Heart left ventricle (tissue), 16 donors: ENCODE data around the gene FKBP6. TPM values are rescaled to one million over a fixed set of nuclear protein-coding genes. Genes with fewer than 3 reads are reported as not detected.
"Not testable (repeated sequence)": the region's sequence is repeated elsewhere in the genome, so short reads cannot be mapped to it uniquely, and the experiment has no call there.

ENCODE experiments used
- ATAC-seq, 4 donors: fragments of 200-7000 bp; cut with Tn5 transposase; one replicate each; pipeline ENCODE4 v1.9.1; 2020 to 2022; ENCODE audit warnings: moderate library complexity in 4 of 4, mild to moderate bottlenecking in 3 of 4, moderate number of reproducible peaks in 1 of 4
- DNase-seq, 5 donors: peaks; one replicate each; pipeline ENCODE4 v3.0.0-alpha.2; 2020
- H3K27ac ChIP-seq, 12 donors: fragments of 200-600 bp; sonication (generic) in 4 of 12; one replicate each; pipeline versions ENCODE4 v1.5.0 to v1.8.0; 2016 to 2022; ENCODE audit warnings: mild to moderate bottlenecking in 2 of 12
- H3K27me3 ChIP-seq, 9 donors: fragments of 200-600 bp; sonication (generic) in 2 of 9; one replicate each; pipeline versions ENCODE4 v1.5.1 to v1.8.0; 2016 to 2022; ENCODE audit warnings: mild to moderate bottlenecking in 3 of 9
- H3K36me3 ChIP-seq, 9 donors: fragments of 200-600 bp; sonication (generic) in 2 of 9; one replicate each; pipeline versions ENCODE4 v1.5.0 to v1.8.0; 2018 to 2022; ENCODE audit warnings: mild to moderate bottlenecking in 2 of 9
- H3K4me1 ChIP-seq, 12 donors: fragments of 200-600 bp; sonication (generic) in 4 of 12; one replicate each; pipeline versions ENCODE4 v1.5.0 to v1.8.0; 2016 to 2022; ENCODE audit warnings: mild to moderate bottlenecking in 3 of 12
- H3K4me3 ChIP-seq, 12 donors: fragments of 200-600 bp; sonication (generic) in 4 of 12; one replicate each; pipeline versions ENCODE4 v1.5.0 to v1.8.0; 2017 to 2022; ENCODE audit warnings: mild to moderate bottlenecking in 9 of 12, moderate library complexity in 4 of 12
- H3K9me3 ChIP-seq, 12 donors: fragments of 200-600 bp; sonication (generic) in 4 of 12; one replicate each; pipeline versions ENCODE4 v1.5.0 to v1.8.0; 2016 to 2022; ENCODE audit warnings: mild to moderate bottlenecking in 1 of 12
- POLR2A ChIP-seq, 2 donors: fragments of 450-650 bp; IDR thresholded peaks; one replicate each; pipeline ENCODE4 v1.6.1; 2017; ENCODE audit warnings: antibody characterized with exemption in 2 of 2, mild to moderate bottlenecking in 2 of 2, moderate library complexity in 2 of 2
- WGBS, 4 donors: extraction: QIAGEN DNeasy Blood & Tissue Kit in 2 of 4; methylation state at CpG; one replicate each; pipeline versions ENCODE4 v1.1.5 to v1.1.7; 2013 to 2018; 5-methylcytosine and 5-hydroxymethylcytosine counted together
- intact Hi-C, 10 donors: fragments of 100-400 bp; cut with DNase I; formaldehyde crosslinking; loops; one replicate each; pipeline versions ENCODE4 v1.11.1 to v1.14.2; 2022
- polyA plus RNA-seq, 2 donors: library from polyadenylated mRNA; stranded (reverse); fragments of 200-250 nt; gene quantifications; one replicate each; pipeline ENCODE4 v1.2.3, GENCODE V29; 2013
- total RNA-seq, 9 donors: library from RNA; depleted of rRNA in 2 of 9; stranded (reverse); fragments of >200 nt in 2 of 9; fragmentation: NEBNext Ultra II Directional in 3 of 9; extraction: Animal tissue kit (Norgen Biotek cat#: 25700) in 3 of 9; gene quantifications; one replicate each; pipeline versions ENCODE4 v1.1.0 to v1.2.4, GENCODE V29; 2016 to 2023
- TF ChIP-seq, protein P1 (sequence below), 12 donors: fragments of 200-600 bp; sonication (generic) in 4 of 12; IDR thresholded peaks; one replicate each; pipeline versions ENCODE4 v1.5.0 to v1.8.0; 2018 to 2022; ENCODE audit warnings: antibody characterized with exemption in 12 of 12, mild to moderate bottlenecking in 5 of 12
- donor health status: ischemic (EF 13 %, LVEDD 7.1; RV severe dilation, severe dysfunction).
- donor health status: healthy with polysubstance abuse.
- donor health status: DM: no; HTN: yes; CAD: no.
- donor health status: DM: no; HTN: no; CAD: no.
- donor health status: ischemic (EF 25% LVEDD 6.9; RV normal size, moderate dysfunction).
- donor health status: ischemic (EF 25% LVEDD 5.7; RV mildly dilated, moderate dysfunction).
- donor health status: healthy.
- donor health status: DM: yes; HTN: yes; CAD: no.
- donor health status: ischemic (EF 35%, LVEDD 5.7; RV mildly dilated, moderate dysfunction).
- donor health status: nonischemic (EF 11% LVEDD 7.7; RV severe dilation, severe dysfunction).
- donor health status: DM: yes; HTN: yes; CAD: no.
- donor health status: PGD.
- donor health status: ischemic (EF 29% LVEDD 5.4; RV normal size, mild dysfunction).
- donor health status: nonischemic (EF 23%, LVEDD 6.1; RV moderate dilation, normal function).

Gene FKBP6
- total and polyA plus RNA-seq, 11 donors: not detected

- DNase-seq (no peak), ATAC-seq (no peak)
- H3K27ac ChIP-seq: no peak overlapping the region
- no peaks in the 10 kb centered on the region for H3K36me3 ChIP-seq
- no peaks in the 10 kb centered on the region for H3K9me3 ChIP-seq
- intact Hi-C loops: no loop called here
- no peak overlapping the region for H3K4me3 ChIP-seq
- H3K27me3 ChIP-seq: no peaks in the 10 kb centered on the region
- peaks cover 0 to 15% (median 3%) of the 10 kb centered on the region in 12 donors for H3K4me1 ChIP-seq
- WGBS, 4 donors: 78 to 84% (median 81%) methylated on average over 11 of the region's 11 CpGs
- TF ChIP-seq POLR2A (IDR thresholded peaks at IDR 0.05): no peak
- TF ChIP-seq, protein P1, sequence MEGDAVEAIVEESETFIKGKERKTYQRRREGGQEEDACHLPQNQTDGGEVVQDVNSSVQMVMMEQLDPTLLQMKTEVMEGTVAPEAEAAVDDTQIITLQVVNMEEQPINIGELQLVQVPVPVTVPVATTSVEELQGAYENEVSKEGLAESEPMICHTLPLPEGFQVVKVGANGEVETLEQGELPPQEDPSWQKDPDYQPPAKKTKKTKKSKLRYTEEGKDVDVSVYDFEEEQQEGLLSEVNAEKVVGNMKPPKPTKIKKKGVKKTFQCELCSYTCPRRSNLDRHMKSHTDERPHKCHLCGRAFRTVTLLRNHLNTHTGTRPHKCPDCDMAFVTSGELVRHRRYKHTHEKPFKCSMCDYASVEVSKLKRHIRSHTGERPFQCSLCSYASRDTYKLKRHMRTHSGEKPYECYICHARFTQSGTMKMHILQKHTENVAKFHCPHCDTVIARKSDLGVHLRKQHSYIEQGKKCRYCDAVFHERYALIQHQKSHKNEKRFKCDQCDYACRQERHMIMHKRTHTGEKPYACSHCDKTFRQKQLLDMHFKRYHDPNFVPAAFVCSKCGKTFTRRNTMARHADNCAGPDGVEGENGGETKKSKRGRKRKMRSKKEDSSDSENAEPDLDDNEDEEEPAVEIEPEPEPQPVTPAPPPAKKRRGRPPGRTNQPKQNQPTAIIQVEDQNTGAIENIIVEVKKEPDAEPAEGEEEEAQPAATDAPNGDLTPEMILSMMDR (IDR thresholded peaks at IDR 0.05): no peak
Measured at GRCh38 chr7:73359306-73359705, 31.3 kb downstream of the FKBP6 start.

- H3K4me3 ChIP-seq: no peak overlapping the region
- 87 to 95% (median 93%) methylated on average over 13 of the region's 13 CpGs for WGBS, 4 donors
- H3K9me3 ChIP-seq: no peaks in the 10 kb centered on the region
- no peak for DNase-seq
- no peak for TF ChIP-seq POLR2A (IDR thresholded peaks at IDR 0.05)
- TF ChIP-seq, protein P1 (IDR thresholded peaks at IDR 0.05): no peak
- no peaks in the 10 kb centered on the region for H3K27me3 ChIP-seq
- H3K36me3 ChIP-seq: no peaks in the 10 kb centered on the region
- intact Hi-C loops: no loop called here
- no peak overlapping the region for H3K27ac ChIP-seq
- peaks cover 0 to 15% (median 3%) of the 10 kb centered on the region in 12 donors for H3K4me1 ChIP-seq
- no peak for ATAC-seq
Measured at GRCh38 chr7:73359746-73360375, 31.9 kb downstream of the FKBP6 start.

DNA sequence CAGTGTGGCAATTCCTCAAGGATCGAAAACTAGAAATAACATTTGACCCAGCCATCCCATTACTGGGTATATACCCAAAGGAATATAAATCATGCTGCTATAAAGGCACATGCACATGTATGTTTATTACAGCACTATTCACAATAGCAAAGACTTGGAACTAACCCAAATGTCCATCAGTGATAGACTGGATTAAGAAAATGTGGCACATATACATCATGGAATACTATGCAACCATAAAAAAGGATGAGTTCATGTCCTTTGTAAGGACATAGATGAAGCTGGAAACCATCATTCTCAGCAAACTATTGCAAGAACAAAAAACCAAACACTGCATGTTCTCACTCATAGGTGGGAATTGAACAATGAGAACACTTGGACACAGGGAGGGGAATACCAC is 32.6 kb downstream of the FKBP6 start:
- DNase-seq, H3K36me3 ChIP-seq, H3K9me3 ChIP-seq, H3K27me3 ChIP-seq, intact Hi-C loops, H3K27ac ChIP-seq, ATAC-seq, H3K4me3 ChIP-seq: not testable (repeated sequence)
- WGBS, 4 donors: 93 to 100% (median 97%) methylated on average over 1 of the region's 1 CpG
- H3K4me1 ChIP-seq: peaks cover 0 to 15% (median 3%) of the 10 kb centered on the region in 12 donors

GRCh38 chr7:73363225-73364005 is 35.5 kb downstream of the FKBP6 start:
- DNase-seq (no peak), ATAC-seq (no peak)
- no peak overlapping the region for H3K27ac ChIP-seq
- no peaks in the 10 kb centered on the region for H3K9me3 ChIP-seq
- TF ChIP-seq, protein P1 (IDR thresholded peaks at IDR 0.05): no peak
- no peak for TF ChIP-seq POLR2A (IDR thresholded peaks at IDR 0.05)
- 85 to 89% (median 87%) methylated on average over 27 to 28 of the region's 28 CpGs for WGBS, 4 donors
- intact Hi-C loops: no loop called here
- H3K4me3 ChIP-seq: no peak overlapping the region
- H3K27me3 ChIP-seq: no peaks in the 10 kb centered on the region
- H3K36me3 ChIP-seq: no peaks in the 10 kb centered on the region
- peaks cover 0 to 5% (median under 1%) of the 10 kb centered on the region in 12 donors for H3K4me1 ChIP-seq
